Measurements from ENCODE around the gene RCBTB1. TPM values are rescaled to one million over a fixed set of nuclear protein-coding genes. Genes with fewer than 3 reads are reported as not detected.

RCBTB1 gene
- total RNA-seq, 1 donor from 2014 or later: 4.5 TPM

DNA sequence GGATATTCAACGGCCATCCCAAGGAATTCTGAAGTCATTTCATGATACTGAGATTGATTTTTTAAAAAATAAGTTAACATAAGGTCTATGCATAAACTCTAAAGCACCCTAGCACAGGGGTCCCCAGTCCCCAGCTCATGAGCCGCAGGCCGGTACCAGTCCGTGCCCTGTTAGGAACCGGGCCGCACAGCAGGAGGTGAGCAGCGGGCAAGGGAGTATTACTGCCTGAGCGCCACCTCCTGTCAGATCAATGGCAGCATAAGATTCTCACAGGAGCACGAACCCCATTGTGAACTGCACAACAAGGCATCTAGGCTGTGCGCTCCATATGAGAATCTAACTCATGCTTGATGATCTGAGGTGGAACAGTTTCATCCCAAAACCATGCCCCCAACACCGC is 31.0 kb downstream of the RCBTB1 start:
- no peak for ATAC-seq

DNA sequence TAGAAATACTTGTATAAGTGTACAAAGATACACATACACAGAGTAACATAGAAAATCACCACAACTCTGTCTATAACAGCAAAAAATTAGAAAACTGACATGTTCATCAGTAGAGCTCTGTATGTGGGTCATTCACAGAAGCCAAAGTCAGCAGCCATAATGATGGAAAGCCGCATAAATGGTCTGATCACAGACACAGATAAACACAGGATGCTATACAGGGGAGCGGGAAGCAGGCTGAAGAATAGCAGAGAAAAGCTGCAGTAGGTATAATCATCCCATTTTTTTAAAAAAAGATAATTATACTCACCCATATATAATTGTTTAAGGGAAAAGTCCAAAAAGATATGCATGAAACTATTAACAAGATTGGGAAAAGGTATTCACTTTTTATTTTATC is 31.5 kb downstream of the RCBTB1 start:
- no peak for ATAC-seq

DNA sequence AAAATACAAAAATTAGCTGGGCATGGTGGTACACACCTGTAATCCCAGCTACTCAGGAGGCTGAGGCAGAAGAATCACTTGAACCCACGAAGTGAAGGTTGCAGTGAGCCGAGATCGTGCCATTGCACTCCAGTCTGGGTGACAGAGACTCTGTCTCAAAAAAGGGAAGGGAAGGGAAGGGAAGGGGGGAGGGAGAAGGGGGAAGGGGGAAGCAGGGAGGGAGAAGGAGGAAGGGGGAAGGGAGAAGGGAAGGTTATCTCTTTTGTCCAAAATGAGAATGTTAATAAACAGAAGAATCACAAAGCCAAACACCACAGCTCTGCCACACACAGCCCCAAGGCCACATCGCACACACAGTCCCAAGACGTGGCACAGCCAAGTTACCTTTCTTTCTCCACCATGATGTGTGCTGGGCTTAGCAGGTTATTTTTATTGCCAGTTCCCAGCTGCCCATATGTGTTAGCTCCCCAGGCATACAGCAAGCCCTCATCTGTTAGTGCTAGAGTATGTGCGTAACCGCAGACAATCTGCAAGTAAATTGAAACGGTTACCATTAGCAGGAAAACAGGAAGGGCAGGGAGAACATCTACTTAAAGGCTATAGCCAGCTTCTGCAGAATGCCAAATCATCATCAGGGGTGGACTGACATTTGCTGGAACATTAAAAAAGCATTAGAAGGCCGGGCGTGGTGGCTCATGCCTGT is 34.3 kb downstream of the RCBTB1 start:
- no peak for ATAC-seq

DNA sequence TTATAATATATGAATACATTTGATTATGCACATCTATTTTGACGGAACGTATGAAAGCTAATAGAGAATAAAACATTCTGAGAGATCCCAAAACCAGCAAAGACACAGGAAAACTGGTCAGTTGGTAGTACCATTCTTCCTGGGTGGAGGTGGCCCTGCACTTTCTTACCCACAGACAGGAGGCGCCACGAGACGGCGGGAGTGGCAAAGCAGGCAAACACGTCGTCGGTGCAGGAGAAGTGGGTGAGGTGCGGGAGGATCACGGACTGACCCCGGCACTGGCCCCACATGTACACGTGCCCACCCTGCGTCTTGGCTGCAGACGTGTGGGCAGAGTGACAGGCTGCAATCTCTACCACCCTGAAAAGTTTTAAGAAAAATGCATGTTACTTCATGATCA is 36.1 kb downstream of the RCBTB1 start:
- no peak for ATAC-seq

DNA sequence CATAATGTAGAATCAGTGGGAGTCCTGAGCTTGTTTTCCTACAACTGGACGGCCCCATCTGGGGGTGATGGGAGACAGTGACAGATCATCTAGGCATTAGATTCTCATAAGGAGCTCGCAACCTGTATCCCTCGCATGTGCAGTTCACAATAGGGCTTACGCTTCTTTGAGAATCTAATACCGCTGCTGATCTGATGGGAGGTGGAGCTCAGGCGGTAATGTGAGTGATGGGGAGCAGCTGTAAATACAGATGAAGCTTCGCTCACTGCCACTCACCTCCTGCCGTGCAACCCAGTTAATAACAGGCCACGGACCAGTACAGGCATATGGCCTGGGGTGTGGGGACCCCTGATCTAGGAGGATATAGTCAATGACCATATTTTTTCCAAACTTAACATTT is 38.8 kb downstream of the RCBTB1 start:
- no peak for ATAC-seq

DNA sequence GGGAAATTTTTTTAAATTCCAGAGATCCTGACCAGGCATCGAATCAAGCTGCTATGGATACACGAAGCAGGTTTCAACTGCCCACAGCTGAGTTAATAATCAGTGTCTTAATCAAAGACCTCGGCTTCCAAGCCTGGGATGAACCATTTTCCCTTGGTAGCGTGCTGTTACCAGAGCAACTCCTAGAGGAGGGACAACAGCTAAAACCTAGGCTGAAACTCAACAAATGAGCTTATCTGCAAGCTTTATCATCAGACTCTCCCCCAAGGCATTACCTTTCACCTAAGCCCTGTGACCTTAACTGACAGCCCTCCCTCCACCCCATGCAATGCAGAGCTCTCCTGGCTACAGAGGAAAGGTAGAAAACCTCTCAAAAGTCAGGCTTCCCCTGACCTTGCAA is 39.7 kb downstream of the RCBTB1 start:
- ATAC-seq: no peak

DNA sequence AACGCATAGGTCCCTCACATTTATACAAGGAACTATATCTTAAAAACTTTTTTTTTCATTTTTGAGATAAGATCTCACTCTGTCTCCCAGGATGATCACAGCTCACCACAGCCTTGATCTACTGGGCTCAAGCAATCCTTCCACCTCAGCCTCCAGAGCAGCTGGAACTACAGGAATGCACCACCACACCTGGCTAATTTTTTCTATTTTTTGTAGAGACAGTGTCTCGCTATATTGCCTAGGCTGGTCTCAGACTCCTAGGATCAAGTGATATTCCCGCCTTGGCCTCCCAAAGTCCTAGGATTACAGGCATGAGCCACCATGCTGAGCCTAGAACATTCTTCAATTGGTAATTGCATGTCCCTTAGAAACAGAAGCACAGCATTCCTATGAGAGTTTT is 41.7 kb downstream of the RCBTB1 start:
- ATAC-seq: no peak

DNA sequence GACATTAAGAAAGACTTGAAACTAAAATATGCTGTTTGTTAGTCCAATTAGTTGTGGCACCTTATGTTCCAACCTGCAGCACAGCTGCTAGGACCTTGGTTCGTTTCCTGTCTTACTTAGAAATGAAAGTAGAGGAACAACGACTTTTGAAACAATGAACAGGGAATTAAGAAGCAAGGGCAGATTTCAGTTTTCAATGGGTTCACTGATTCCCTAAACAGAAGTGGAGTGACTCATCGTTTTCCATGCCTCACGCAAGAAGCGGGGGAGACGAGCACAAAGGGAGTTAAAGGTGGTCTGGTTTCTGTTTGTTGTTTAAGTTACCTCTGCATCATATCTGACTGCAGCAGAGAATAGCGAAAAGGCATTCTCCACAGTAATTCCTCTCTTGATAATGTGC is 44.8 kb downstream of the RCBTB1 start:
- ATAC-seq: no peak

DNA sequence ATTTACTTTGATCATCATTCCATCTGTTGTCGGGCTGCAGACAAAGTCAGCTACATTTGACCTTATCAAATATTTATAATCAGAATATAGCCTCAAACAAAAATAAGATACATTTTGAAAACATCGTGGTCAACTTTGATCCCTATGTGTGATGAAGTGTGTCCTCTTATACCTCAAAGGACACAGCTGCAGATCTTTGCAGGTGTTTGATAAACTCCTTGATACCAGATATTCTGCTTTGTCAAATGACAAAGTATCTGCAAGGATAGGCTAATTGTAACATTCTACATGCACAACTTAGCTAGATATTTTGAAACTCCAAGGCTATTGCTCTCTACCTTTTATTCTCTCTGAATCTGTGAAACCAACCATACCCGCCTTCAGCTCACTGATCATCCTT is 45.6 kb downstream of the RCBTB1 start:
- ATAC-seq: no peak

DNA sequence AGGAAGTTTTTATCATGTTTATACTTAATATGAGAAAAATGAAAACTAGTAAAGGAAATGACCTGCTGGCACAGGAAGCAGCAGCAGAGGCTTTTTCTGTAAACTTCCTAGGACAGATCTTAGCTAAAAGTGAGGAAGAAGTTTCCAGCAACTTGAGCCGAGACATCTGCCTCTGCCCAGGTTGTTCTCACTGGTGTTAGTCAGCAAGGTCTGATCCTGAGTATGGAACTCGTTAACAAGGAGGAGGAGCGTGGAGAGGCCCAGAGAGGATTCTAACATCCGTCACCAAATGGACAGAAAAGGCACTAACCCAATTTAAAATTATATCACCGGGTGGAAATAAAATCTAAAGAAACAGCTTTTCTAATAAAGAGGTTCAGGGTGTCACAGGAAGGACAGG is 46.0 kb downstream of the RCBTB1 start:
- no peak for ATAC-seq

DNA sequence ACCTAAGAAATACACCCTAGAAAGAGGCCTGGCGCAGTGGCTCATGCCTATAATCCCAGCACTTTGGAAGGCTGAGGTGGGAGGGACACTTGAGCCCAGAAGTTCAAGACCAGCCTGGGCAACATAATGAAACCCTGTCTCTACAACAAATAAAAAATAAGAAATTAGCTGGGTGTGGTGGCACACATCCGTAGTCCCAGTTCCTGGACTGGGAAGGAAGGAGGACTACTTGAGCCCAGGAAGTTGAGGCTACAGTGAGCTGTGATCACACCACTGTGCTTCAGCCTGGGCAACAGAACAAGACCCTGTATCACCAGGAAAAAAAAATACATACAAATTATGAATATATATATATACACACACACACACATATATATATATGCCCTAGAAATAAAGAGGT is 47.0 kb downstream of the RCBTB1 start:
- ATAC-seq: no peak

DNA sequence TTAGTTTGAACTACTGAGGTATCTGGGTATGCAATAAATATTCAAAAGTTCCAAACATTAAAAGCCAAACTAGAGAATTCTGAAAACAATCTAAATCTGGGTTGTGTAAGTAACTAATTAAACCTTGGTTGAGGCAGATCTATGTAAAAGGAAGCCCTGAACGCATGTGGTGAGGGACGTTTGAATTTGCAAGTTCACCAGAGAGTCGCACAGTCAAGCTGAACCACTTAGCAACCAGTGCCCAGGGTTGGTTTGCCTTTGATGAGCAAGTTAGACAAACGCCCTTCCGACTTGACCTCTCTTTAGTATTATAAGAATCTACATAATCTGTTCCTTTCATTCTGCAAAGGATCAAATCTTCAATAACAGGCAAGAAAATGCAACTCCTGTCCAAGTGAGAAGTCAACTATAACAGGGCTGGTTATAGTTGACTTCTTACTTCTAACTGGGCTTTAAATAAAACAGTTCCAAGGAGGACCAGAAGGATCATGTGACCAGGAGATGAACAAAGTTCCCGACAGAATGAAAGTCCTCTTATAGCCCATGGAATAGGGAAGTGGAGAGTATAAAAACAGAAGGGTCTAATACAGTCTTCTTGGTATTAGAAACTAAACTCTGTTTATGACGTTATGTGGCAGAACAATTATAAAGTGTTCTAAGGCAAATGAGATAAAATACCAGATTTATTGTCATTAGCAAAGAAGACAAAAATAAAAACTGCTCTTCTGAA is 49.0 kb downstream of the RCBTB1 start:
- no peak for ATAC-seq

DNA sequence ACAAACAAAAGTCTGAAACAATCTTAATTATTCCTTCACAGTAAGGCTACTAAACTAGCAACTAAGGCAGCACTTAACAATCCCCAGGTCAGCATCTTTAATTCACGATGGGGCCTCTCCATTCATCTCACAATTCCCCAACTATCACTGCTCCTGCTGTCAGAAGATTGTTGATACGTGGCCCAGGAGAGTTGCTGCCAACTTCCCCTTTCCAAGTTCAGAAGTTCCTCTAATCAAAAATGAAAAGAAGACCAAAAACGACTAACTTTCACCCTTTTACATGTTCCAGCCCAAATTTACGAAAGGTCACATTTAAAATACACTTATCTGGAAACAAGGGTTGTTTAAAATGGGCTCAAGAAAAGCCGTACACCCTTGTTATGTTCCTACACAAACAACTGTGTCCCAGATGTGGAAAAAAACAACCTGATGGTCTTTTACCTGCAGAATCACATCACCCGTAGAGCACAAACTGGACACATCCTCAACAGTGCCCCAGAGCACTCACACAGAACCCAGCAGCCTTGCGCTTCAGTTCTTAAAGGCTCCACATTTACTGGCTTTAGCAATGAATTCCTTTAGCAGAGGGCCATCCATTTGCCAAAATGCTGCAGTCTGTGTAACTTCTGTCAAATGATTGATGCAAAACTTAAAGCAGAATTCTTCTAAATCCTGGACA is 51.6 kb downstream of the RCBTB1 start:
- ATAC-seq: no peak

DNA sequence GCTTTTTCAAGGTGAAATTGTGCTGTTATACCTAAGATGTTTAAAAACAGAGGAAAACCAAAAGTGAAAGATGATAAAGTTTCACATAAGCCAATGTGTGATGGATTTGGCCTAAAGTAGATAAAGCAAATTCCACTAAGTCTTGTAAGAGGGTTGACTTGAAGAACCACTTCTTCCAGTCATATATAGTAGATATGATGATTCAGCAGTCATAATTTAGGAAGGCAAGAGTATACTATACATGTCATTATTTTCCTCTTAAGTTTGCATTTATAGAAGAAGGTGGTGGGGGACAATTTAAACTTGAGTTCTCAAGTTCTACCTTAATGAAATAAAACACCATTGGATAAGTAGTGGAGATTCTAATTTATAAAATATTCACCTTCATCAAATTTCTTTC is 52.3 kb downstream of the RCBTB1 start:
- no peak for ATAC-seq

DNA sequence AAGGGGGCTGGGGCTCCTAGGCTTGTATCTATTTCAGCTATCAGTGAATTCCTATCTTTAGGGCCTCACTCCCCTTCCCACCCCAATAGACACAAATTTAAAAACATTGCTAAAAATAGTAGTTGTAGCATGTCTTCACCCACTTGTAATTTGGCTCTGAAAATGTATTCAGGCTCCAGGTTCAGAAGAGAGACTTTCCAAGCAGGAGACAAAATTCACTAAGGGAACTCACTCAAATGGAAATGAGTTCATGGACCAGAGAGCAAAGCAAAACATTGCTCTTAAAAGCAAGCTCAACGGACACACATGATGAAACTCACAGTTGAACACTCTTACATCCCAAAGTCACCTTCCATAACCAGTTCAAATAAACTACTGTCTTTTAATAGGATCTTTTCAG is 52.8 kb downstream of the RCBTB1 start:
- ATAC-seq: no peak

DNA sequence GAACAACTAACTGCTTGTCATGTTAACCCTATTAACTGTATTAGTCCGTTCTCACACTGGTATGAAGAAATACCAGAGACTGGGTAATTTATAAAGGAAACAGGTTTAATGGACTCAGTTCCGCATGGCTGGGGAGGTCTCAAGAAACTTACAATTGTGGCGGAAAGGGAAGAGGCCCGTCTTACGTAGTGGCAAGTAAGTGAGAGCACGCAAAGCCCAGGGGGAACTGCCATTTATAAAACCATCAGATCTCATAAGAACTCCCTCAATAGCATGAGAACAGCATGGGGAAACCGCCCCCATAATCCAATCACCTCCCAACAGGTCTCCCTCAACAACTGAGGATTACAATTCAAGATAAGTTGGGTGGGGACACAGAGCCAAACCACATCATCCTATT is 54.9 kb downstream of the RCBTB1 start:
- ATAC-seq: no peak

DNA sequence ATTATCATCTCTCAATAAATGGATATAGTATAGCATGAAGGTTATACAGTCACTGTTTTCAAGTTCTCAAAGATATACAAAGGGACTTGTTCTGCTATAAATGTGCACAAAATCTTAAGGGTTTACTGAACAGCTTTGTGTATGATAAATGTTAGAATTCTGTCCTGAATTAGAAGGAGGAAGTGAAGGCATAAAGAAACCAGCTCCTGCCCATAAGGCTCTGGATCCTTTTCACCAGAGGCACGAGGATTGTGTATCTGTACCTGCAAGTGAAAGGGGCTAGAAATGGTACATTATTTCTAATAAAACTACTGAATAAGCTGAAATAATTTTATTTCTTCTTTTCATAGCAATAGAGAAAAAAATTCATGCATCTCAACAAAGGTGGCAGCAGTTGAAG is 57.2 kb downstream of the RCBTB1 start:
- no peak for ATAC-seq

DNA sequence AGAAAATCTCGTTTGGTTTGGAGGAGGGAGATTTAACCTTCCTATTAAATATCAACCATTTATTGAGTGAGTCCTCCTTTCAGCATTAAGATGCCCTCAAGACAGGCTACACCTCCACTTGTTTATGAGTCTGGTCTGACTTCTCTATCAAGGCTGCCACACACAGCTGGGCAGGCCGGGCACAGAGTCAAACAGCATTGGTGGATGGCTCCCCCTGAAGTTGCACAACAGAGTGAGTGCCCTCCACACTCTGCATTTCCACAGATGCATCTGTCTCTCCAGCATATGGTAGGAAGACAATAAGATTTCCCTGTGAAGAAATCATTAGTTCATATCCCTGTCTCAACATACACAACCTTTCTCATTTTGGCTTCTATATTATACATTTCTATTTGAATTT is 58.2 kb downstream of the RCBTB1 start:
- no peak for ATAC-seq

DNA sequence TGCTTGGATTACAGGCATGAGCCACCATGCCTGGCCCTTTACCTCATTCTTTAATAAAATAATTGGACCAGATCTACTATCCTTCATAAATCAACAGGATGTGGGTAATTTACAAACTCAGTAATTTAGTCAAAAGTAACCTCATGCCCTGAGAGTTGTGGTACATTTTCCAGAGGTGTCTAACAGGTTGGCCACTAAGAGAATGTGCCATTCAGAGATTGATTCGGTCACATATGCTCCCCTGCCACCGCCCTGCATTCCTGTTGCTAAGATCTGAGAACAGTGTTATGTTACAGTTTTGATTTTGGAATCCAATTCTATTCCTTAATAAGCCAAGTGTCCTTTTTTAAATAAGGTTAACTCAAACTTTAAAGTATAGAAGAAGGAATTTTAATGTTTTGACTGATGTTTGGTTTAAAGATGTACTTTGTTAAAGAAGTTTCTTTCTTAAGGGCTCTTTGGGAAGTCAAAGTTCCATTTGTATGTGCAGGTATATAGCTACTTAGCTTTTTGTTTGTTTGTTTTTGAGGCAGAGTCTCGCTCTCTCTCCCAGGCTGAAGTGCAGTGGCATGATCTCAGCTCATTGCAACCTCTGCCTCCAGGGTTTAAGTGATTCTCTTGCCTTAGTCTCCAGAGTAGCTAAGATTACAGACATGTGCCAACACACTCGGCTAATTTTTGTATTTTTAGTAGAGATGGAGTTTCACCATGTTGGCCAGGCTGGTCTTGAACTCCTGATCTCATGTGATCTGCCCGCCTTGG is 60.4 kb downstream of the RCBTB1 start:
- ATAC-seq: no peak

DNA sequence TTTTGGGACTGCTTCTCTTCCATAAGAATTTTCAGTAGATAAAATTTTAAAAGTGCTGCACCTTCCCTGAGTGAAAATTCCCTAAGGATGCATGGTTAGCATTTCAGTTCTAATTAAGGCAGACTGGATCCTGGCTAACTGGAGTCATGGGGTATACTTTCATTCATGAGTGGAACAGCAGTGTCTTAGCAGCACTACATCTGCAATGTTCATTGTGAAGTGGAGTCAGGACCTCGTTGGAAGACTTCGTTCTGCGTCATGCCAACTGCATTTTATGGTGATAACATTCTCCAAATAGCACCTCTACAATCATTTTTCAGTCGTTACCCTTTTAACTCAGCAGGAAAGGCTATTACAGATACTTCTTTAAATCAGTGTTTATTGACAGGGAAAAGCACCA is 64.1 kb downstream of the RCBTB1 start:
- ATAC-seq: no peak

DNA sequence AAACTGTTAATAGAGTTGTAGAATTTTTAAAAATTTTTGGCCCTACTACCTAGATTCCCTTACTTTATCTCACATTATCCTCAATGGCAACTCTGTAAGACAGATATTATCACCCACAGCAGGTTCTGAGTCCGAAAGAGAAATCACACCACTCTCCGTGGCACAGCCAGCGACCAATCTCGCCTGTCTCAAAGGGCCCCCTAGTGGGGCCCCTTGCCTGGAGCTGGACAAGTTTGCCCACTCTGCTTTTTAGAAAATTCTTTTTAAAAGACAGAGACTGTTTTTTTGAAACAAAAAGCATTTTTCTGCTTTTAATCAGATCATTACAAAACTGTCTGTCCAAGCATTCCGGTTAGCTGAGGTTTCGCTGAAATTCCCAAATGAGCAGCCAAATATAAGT is 67.9 kb downstream of the RCBTB1 start:
- ATAC-seq: no peak

DNA sequence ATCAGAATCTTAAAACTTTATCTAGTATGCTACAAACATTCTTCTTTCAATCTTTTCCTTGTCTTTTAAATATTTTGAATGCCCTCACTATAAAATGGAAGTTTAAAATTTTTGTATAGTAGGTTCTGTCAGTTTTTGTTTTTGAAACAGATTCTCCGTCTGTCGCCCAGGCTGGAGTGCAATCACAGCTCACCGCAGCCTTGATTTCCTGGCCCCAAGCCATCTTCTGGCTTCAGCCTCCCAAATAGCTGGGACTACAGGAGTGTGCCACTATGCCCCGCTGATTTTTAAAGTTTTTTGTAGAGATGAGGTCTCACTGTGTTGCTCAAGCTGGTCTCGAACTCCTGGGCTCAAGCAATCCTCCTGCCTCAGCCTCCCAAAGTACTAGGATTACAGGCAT is 68.9 kb downstream of the RCBTB1 start:
- ATAC-seq: no peak

DNA sequence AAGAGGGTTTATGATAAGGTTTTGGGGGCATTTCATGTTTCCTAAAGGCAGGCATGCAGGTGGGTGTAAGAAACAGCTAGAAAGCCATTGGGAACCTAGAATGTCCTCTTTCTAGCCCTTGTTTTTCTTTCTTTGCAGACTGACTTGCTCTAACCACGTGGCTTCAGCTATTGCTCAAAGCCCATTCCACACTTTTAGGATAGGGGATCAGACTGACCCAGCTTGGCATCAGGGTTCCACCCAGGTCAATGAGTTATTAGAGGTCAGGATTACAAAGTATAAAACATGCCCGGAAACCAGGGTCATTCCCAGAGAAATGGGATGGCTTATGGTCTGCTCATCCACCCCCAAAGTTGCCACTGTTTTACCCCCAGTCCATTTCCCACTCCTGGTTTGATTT is 72.8 kb downstream of the RCBTB1 start:
- ATAC-seq: no peak
